ENCODE measurements around the gene MMP24.

Gene MMP24

GRCh38 chr20:35293303-35294292, 67.1 kb downstream of the MMP24 start:
- DNase-seq (ENCODE audit: low read depth) = no peak

- DNase-seq (ENCODE audit: low read depth) = no peak
Observed at GRCh38 chr20:35294293-35294685, 67.8 kb downstream of the MMP24 start.

GRCh38 chr20:35295058-35295457, 68.6 kb downstream of the MMP24 start:
- DNase-seq (ENCODE audit: low read depth) = no peak

GRCh38 chr20:35295674-35296073, 69.2 kb downstream of the MMP24 start:
- DNase-seq (ENCODE audit: low read depth) = no peak

GRCh38 chr20:35296101-35296554, 69.6 kb downstream of the MMP24 start:
- no peak for DNase-seq (ENCODE audit: low read depth)

- no peak for DNase-seq (ENCODE audit: low read depth)
Observed at GRCh38 chr20:35297155-35297554, 70.7 kb downstream of the MMP24 start.

GRCh38 chr20:35297740-35298139, 71.2 kb downstream of the MMP24 start:
- no peak for DNase-seq (ENCODE audit: low read depth)

- DNase-seq (ENCODE audit: low read depth) = no peak
Observed at GRCh38 chr20:35298264-35298663, 71.8 kb downstream of the MMP24 start.

- no peak for DNase-seq (ENCODE audit: low read depth)
Observed at GRCh38 chr20:35299780-35300179, 73.3 kb downstream of the MMP24 start.

- no peak for DNase-seq (ENCODE audit: low read depth)
Observed at GRCh38 chr20:35300469-35301262, 74.2 kb downstream of the MMP24 start.

GRCh38 chr20:35301426-35301825, 74.9 kb downstream of the MMP24 start:
- no peak for DNase-seq (ENCODE audit: low read depth)

- no peak for DNase-seq (ENCODE audit: low read depth)
Observed at GRCh38 chr20:35302421-35303335, 76.2 kb downstream of the MMP24 start.

GRCh38 chr20:35303382-35303734, 76.9 kb downstream of the MMP24 start:
- DNase-seq (ENCODE audit: low read depth) = no peak

- peak; percentile 68 for DNase-seq (ENCODE audit: low read depth)
Observed at GRCh38 chr20:35303735-35304491, 77.4 kb downstream of the MMP24 start.

GRCh38 chr20:35304956-35305355, 78.5 kb downstream of the MMP24 start:
- DNase-seq (ENCODE audit: low read depth) = no peak

- DNase-seq (ENCODE audit: low read depth) = peak; percentile 50
Observed at GRCh38 chr20:35305682-35306556, 79.4 kb downstream of the MMP24 start.

- DNase-seq (ENCODE audit: low read depth) = no peak
Observed at GRCh38 chr20:35306931-35307517, 80.5 kb downstream of the MMP24 start.

- DNase-seq (ENCODE audit: low read depth) = no peak
Observed at GRCh38 chr20:35307666-35308653, 81.5 kb downstream of the MMP24 start.
